Muscle of arm (tissue), 12 donors: ENCODE measurements around the gene SAP25. TPM values are rescaled to one million over a fixed set of nuclear protein-coding genes. Genes with fewer than 3 reads are reported as not detected.
"Not testable (repeated sequence)": the region's sequence is repeated elsewhere in the genome, so short reads cannot be mapped to it uniquely, and the experiment has no call there.

Experiments
- DNase-seq: peaks from one replicate; pipeline ENCODE4 v3.0.0-alpha.2; 2013
- polyA plus RNA-seq, 12 donors: library from polyadenylated mRNA; unstranded; fragments of 120-200 nt; gene quantifications; one replicate each; pipeline ENCODE4 v1.2.1, GENCODE V29; 2013; ENCODE audit not compliant: insufficient read length in 12 of 12

SAP25 gene
- polyA plus RNA-seq, 12 donors = 1.5 to 10.1 (median 2.8) TPM; not detected in 2

DNA sequence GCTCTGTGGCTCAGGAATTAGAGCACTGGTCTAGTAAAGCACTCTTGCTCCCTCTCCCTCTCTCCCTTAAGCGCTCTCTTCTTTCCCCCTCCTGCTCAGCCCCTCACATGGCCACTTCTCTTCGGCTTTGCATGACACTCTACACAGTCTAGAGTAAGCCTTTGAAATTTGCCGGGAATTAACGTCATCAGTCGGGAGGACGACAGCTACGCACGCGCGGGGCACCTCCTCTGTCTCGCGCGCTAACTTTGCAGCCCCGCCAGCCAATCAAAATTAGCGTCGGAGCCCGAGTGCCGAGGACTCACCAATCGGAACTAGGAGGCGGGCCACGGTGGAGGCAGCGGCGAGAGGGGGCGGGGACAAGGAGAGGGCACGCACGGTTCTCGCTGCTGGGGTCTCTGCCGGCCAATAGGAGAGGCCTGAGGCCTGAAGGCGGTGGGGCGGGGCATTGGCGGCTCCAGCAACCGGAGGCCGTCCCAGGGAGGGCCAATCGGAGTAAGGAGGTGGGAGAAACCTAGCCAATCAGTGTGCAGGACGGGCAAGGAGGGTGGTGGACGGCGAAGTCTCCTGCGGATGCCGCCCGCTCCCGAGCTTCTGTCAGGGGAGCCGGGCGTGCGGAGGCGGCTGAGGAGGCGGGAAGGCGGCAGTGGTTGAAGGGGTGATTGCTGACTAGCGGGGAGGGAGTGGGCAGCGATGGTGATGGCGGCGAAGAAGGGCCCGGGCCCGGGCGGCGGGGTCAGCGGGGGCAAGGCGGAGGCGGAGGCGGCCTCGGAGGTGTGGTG, 34.9 kb downstream of the SAP25 start, which contains the start of gene AGFG2:
Gene AGFG2 (plus strand): TSS at position 550 of the 782 bp plus-strand sequence. CDS start 144 bp downstream, at position 694.
- DNase-seq = peak; percentile 100

DNA sequence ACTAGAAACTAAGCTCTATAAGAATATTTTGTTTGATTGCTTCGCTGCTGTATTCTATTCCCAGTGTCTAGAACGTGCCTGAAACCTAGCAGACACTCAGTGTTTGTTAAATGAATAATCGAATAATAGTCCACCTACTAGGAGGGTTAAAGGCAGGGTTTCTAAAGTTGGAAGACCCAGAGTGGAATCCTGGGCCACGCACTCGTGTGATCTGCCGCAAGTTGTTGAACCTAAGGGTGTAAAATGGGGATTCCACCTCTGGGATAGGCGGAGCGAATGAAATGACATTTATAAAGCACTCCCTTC, 35.4 kb downstream of the SAP25 start:
- DNase-seq = no peak

DNA sequence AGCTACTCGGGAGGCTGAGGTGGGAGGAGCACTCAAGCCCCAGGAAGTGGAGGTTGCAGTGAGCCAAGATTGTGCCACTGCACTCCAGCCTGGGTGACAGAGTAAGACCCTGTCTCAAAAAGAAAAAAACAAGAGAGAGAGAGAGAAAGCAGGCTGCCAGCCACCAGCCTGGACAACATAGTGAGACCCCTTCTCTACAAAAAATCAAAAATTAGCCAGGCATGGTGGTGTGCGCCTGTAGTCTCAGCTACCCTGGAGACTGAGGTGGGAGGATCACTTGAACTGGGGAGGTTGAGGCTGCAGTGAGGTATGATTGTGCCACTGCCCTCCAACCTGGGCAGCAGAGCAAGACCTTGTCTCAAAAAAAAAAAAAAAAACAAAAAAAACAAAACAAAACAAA, 37.0 kb downstream of the SAP25 start:
- DNase-seq = not testable (repeated sequence)

DNA sequence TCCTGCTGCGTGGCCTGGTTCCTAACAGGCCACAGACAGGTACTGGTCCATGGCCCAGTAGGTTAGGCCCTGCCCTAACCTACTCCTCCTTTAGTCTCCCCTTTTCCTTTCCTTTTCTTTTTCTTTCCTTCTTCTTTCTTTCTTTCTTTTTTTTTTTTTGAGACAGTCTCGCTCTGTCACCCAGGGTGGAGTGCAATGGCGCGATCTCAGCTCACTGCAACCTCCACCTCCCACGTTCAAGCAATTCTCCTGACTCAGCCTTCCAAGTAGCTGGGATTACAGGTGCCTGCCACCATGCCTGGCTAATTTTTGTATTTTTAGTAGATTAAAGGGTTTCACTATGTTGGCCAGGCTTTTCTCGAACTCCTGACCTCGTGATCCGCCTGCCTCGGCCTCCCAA, 37.7 kb downstream of the SAP25 start:
- DNase-seq = not testable (repeated sequence)

DNA sequence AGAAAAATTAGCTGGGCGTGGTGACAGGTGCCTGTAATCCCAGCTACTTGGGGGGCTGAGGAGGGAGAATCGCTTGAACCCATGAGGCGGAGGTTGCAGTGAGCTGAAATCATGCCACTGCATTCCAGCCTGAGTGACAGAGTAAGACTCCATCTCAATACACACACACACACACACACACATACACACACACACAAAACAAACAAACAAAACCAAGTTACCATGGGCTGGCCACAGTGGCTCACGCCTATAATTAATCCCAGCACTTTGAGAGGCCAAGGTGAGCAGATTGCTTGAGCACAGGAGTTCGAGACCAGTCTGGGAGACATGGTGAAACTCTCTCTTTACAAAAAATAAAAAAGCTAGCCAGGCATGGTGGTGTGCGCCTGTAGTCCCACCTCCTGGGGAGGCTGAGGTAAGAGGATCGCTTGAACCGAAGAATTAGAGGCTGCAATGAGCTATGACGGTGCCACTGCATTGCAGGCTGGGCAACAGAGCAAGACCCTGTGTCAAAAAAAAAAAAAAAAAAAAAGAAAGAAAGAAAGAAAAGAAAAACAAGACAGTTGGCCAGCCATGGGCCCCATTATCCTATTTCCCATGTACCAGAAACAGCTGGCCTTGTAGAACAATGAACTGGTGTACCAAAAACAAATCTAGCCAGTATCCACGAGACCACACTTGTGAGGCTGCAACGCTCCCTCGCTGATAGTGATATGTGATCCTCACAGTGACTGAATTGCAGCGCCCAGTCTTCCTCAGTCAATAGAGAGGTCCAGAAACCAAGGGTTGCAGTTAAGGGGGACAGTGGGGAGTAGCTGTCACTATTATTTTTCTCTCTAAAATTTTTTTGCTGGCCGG, 41.3 kb downstream of the SAP25 start:
- no peak for DNase-seq

DNA sequence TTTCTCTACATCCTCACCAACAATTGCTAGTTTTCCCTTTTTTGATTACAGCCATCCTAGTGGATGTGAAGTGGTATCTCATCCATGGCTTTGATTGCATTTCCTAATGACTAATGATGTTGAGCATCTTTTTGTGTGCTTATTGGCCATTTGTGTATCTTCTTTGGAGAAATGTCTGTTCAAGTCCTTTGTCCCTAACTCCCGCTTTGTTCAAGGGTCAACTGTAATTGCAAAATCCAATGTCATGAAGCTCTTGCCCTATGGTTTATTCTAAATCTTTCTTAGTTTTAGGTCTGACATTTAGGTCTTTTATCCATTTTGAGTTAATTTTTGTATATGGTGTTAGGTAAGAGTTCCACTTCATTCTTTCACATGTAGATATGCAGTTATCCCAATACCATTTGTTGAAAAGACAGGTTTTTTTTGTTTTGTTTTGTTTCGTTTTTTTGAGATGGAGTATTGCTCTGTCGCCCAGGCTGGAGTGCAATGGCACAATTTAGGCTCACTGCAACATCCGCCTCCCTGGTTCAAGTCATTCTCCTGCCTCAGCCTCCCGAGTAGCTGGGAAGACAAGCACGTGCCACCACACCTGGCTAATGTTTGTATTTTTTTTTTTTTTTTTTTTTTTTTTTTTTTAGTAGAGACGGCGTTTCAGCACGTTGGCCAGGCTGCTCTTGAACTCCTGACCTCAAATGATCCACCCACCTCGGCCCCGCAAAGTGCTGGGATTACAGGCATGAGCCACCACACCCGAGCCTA, 45.4 kb downstream of the SAP25 start:
- not testable (repeated sequence) for DNase-seq

DNA sequence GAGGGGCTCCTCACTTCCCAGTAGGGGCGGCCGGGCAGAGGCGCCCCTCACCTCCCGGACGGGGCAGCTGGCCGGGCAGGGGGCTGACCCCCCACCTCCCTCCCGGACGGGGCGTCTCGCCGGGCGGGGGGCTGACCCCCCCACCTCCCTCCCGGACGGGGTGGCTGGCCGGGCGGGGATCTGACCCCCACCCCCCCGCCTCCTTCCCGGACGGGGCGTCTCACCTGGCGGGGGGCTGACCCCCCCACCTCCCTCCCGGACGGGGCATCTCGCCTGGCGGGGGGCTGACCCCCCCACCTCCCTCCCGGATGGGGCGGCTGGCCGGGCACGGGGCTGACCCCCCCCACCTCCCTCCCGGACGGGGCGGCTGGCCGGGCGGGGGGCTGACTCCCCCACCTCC, 50.5 kb downstream of the SAP25 start:
- not testable (repeated sequence) for DNase-seq

Other genes with a start within 250 kb of the SAP25 start
- 10 to 100 TPM in 10 of 12 donors, 1 to 10 TPM in 1, not detected in 1; 9.9 to 55.1 (median 19.1) TPM for gene PILRB, start 215.8 kb downstream of the SAP25 start, polyA plus RNA-seq
- gene PILRA, start 200.4 kb downstream of the SAP25 start, polyA plus RNA-seq = 1 to 10 TPM in 10 of 12 donors, not detected in 2; 1.6 to 9.3 (median 2.5) TPM
- 10 to 100 TPM in 2 of 12 donors, 1 to 10 TPM in 9, not detected in 1; 4.5 to 17.3 (median 6.5) TPM for gene ZCWPW1, start 145.2 kb downstream of the SAP25 start, polyA plus RNA-seq
- gene MEPCE, start 144.1 kb downstream of the SAP25 start, polyA plus RNA-seq = 10 to 100 TPM in 11 of 12 donors, not detected in 1; 27.0 to 42.9 (median 32.2) TPM
- 10 to 100 TPM in 9 of 12 donors, 1 to 10 TPM in 2, not detected in 1; 9.4 to 27.5 (median 11.9) TPM for gene PPP1R35, start 137.4 kb downstream of the SAP25 start, polyA plus RNA-seq
- 1 to 10 TPM in 9 of 12 donors, under 1 TPM in 1, not detected in 2; 0.98 to 2.4 (median 1.4) TPM for gene SPACDR, start 109.6 kb downstream of the SAP25 start, polyA plus RNA-seq
- gene TSC22D4, start 94.7 kb downstream of the SAP25 start, polyA plus RNA-seq = 10 to 100 TPM in 11 of 12 donors, not detected in 1; 29.0 to 95.6 (median 38.9) TPM
- gene NYAP1, start 90.0 kb downstream of the SAP25 start, polyA plus RNA-seq = 1 to 10 TPM in 11 of 12 donors, not detected in 1; 1.1 to 5.7 (median 1.5) TPM
- gene AGFG2, start 34.7 kb downstream of the SAP25 start, polyA plus RNA-seq = 10 to 100 TPM in 6 of 12 donors, 1 to 10 TPM in 5, not detected in 1; 7.8 to 16.8 (median 10.1) TPM
- gene LRCH4, start 12.2 kb upstream of the SAP25 start, polyA plus RNA-seq = 10 to 100 TPM in 11 of 12 donors, not detected in 1; 16.7 to 39.5 (median 23.7) TPM
- gene FBXO24, start 12.4 kb upstream of the SAP25 start, polyA plus RNA-seq = 1 to 10 TPM in 7 of 12 donors, under 1 TPM in 3, not detected in 2; 0.59 to 2.1 (median 1.1) TPM
- gene PCOLCE, start 28.5 kb upstream of the SAP25 start, polyA plus RNA-seq = 100 to 1,000 TPM; 170 to 827 (median 228) TPM
- 10 to 100 TPM in 11 of 12 donors, not detected in 1; 12.5 to 69.6 (median 17.2) TPM for gene MOSPD3, start 38.6 kb upstream of the SAP25 start, polyA plus RNA-seq
- gene TFR2, start 67.7 kb upstream of the SAP25 start, polyA plus RNA-seq = 1 to 10 TPM in 3 of 12 donors, under 1 TPM in 7, not detected in 2; 0.23 to 2.3 (median 0.72) TPM
- gene ACTL6B, start 82.5 kb upstream of the SAP25 start, polyA plus RNA-seq = under 1 TPM in 3 of 12 donors, not detected in 9; 0.21 to 0.30 (median 0.28) TPM
- 100 to 1,000 TPM in 11 of 12 donors, not detected in 1; 110 to 178 (median 137) TPM for gene GNB2, start 99.8 kb upstream of the SAP25 start, polyA plus RNA-seq
- gene GIGYF1, start 120.3 kb upstream of the SAP25 start, polyA plus RNA-seq = 100 to 1,000 TPM in 1 of 12 donors, 10 to 100 TPM in 11; 18.8 to 473 (median 27.5) TPM
- 10 to 100 TPM in 11 of 12 donors, not detected in 1; 15.5 to 27.0 (median 18.3) TPM for gene POP7, start 132.2 kb upstream of the SAP25 start, polyA plus RNA-seq
- gene EPO, start 146.6 kb upstream of the SAP25 start, polyA plus RNA-seq = under 1 TPM in 3 of 12 donors, not detected in 9; 0.13 to 0.28 (median 0.21) TPM
- under 1 TPM in 1 of 12 donors, not detected in 11; 0.03 TPM for gene ZAN, start 159.7 kb upstream of the SAP25 start, polyA plus RNA-seq